HEK293T (cell line): ENCODE data around the gene GABBR2.

Experiments
- ARNT ChIP-seq: fragments of 450-650 bp; IDR thresholded peaks from 2 replicates; pipeline ENCODE4 v1.6.1; 2017; ENCODE audit warnings: mild to moderate bottlenecking
- BHLHE40 ChIP-seq: fragments of 450-650 bp; IDR thresholded peaks from 2 replicates; pipeline ENCODE4 v1.6.1; 2016; ENCODE audit warnings: mild to moderate bottlenecking, moderate library complexity, borderline replicate concordance
- CTBP1 ChIP-seq: fragments of 450-650 bp; IDR thresholded peaks from 2 replicates; pipeline ENCODE4 v1.6.1; 2016; ENCODE audit warnings: borderline replicate concordance
- FOXA1 ChIP-seq: fragments of 450-650 bp; IDR thresholded peaks from 2 replicates; pipeline ENCODE4 v1.6.1; 2016; ENCODE audit warnings: mild to moderate bottlenecking
- FOXK2 ChIP-seq: fragments of 450-650 bp; IDR thresholded peaks from 2 replicates; pipeline ENCODE4 v1.6.1; 2016; ENCODE audit warnings: mild to moderate bottlenecking
- FOXM1 ChIP-seq: fragments of 450-650 bp; IDR thresholded peaks from 2 replicates; pipeline ENCODE4 v1.6.1; 2017; ENCODE audit warnings: mild to moderate bottlenecking, borderline replicate concordance
- HDGF ChIP-seq: fragments of 450-650 bp; IDR thresholded peaks from 2 replicates; pipeline ENCODE4 v1.6.1; 2017; ENCODE audit warnings: antibody characterized with exemption, borderline replicate concordance
- L3MBTL2 ChIP-seq: fragments of 450-650 bp; conservative IDR thresholded peaks from 2 replicates; pipeline ENCODE4 v1.6.1; 2016; ENCODE audit warnings: mild to moderate bottlenecking
- LEF1 ChIP-seq: fragments of 450-650 bp; IDR thresholded peaks from 2 replicates; pipeline ENCODE4 v1.6.1; 2017; ENCODE audit warnings: mild to moderate bottlenecking, borderline replicate concordance
- NFRKB ChIP-seq: fragments of 450-650 bp; IDR thresholded peaks from 2 replicates; pipeline ENCODE4 v1.6.1; 2016; ENCODE audit warnings: mild to moderate bottlenecking, moderate library complexity
- TARDBP ChIP-seq: fragments of 450-650 bp; IDR thresholded peaks from 2 replicates; pipeline ENCODE4 v1.6.1; 2016
- ZNF384 ChIP-seq: fragments of 450-650 bp; IDR thresholded peaks from 2 replicates; pipeline ENCODE4 v1.6.1; 2016

DNA sequence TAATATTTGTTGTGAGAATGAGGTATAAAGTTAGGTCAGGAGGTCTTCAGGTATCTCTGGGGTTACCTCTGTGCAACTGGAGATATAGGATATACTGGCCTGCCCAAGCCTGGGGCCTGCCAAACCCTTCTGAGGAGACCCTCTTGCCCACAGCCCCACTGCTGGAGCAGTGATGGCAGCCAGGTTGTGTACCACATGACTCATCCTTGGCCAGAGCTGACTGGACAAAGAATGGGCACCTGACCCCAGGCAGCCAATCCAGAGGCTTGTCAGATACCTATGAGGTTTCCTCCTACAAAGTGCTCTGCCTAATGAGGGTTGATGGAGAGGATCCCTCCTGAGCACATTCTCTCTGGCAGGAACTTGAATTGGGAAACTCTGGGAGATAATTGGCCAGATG lies 397.2 kb downstream of the GABBR2 start:
- TF ChIP-seq FOXM1 (no peak), ZNF384 (no peak), BHLHE40 (no peak), L3MBTL2 (no peak), HDGF (no peak), CTBP1 (no peak), ARNT (no peak), FOXA1 (no peak), LEF1 (no peak), FOXK2 (no peak), TARDBP (no peak), NFRKB (no peak)
